IMR-90 (cell line): ENCODE results near the gene ZNF488. TPM values are rescaled to one million over a fixed set of nuclear protein-coding genes. Genes with fewer than 3 reads are reported as not detected.

Source experiments
- ATAC-seq: fragments of 200-7000 bp; cut with Tn5 transposase; 2 replicates; pipeline ENCODE4 v1.9.1; 2020; ENCODE audit warnings: low read depth, mild to moderate bottlenecking, moderate library complexity
- BruUV-seq: library from RNA; stranded (reverse); fragments of 400-500 nt; replicated peaks from 2 replicates; lab custom pipeline; 2021; lab: Mats Ljungman, UMichigan
- CTCF ChIA-PET: fragments of 300-600 bp; formaldehyde crosslinking; extraction: SDS; loops from one replicate; lab custom pipeline; 2021; ENCODE audit warnings: antibody characterized with exemption; lab: Yijun Ruan, JAX
- POLR2A ChIA-PET: fragments of 300-600 bp; sonication (Branson Sonifier 250); formaldehyde crosslinking; loops from one replicate; lab custom pipeline; 2022; ENCODE audit warnings: antibody characterized with exemption; ENCODE audit not compliant: unreplicated experiment; lab: Charles Lee
- DNase-seq: peaks from one replicate; pipeline ENCODE4 v3.0.0; 2013
- H2AFZ ChIP-seq: replicated peaks from 2 replicates; pipeline ENCODE3; 2013; ENCODE audit warnings: low read length, mild to moderate bottlenecking; ENCODE audit not compliant: poor library complexity
- H2AK5ac ChIP-seq: 2 replicates; pipeline ENCODE4 v1.6.1; 2013; ENCODE audit warnings: low read depth, low read length, inconsistent platforms
- H2AK9ac ChIP-seq: replicated peaks from 2 replicates; pipeline ENCODE3; 2013; ENCODE audit warnings: mild to moderate bottlenecking, low read depth, low read length, moderate library complexity; ENCODE audit not compliant: poor library complexity
- H2BK120ac ChIP-seq: 2 replicates; pipeline ENCODE4 v1.6.1; 2013; ENCODE audit warnings: low read depth, low read length, inconsistent platforms
- H2BK15ac ChIP-seq: 3 replicates; pipeline ENCODE4 v1.6.1; 2013; ENCODE audit warnings: low read depth, low read length, inconsistent platforms
- H2BK20ac ChIP-seq: 2 replicates; pipeline ENCODE4 v1.6.1; 2013; ENCODE audit warnings: low read depth, mild to moderate bottlenecking, inconsistent platforms, low read length, moderate library complexity
- H2BK5ac ChIP-seq: 2 replicates; pipeline ENCODE4 v1.6.1; 2013; ENCODE audit warnings: mild to moderate bottlenecking, low read depth, low read length, inconsistent platforms; ENCODE audit not compliant: poor library complexity, severe bottlenecking
- H3K14ac ChIP-seq: replicated peaks from 2 replicates; pipeline ENCODE4 v1.6.1; 2013; ENCODE audit warnings: low read depth, low read length, inconsistent platforms
- H3K18ac ChIP-seq: 2 replicates; pipeline ENCODE4 v1.6.1; 2013; ENCODE audit warnings: low read depth, low read length, control low read depth
- H3K23ac ChIP-seq: 2 replicates; pipeline ENCODE4 v1.6.1; 2013; ENCODE audit warnings: low read depth, low read length, inconsistent platforms
- H3K27ac ChIP-seq: 2 replicates; pipeline ENCODE4 v1.5.1; 2013; ENCODE audit warnings: mild to moderate bottlenecking, control low read depth, low read length; ENCODE audit not compliant: insufficient read depth
- H3K27me3 ChIP-seq: 2 replicates; pipeline ENCODE4 v1.6.1; 2013; ENCODE audit warnings: low read length; ENCODE audit not compliant: control insufficient read depth, insufficient read depth
- H3K36me3 ChIP-seq: 2 replicates; pipeline ENCODE4 v1.6.1; 2013; ENCODE audit warnings: low read length, mixed read lengths; ENCODE audit not compliant: control insufficient read depth, insufficient read depth
- H3K4ac ChIP-seq: 2 replicates; pipeline ENCODE4 v1.6.1; 2013; ENCODE audit warnings: low read depth, low read length, inconsistent platforms
- H3K4me1 ChIP-seq: 2 replicates; pipeline ENCODE4 v1.6.1; 2013; ENCODE audit warnings: low read length, mixed read lengths; ENCODE audit not compliant: control insufficient read depth, insufficient read depth
- H3K4me2 ChIP-seq: 2 replicates; pipeline ENCODE4 v1.6.1; 2013; ENCODE audit warnings: low read depth, mild to moderate bottlenecking, control low read depth, low read length, moderate library complexity
- H3K4me3 ChIP-seq: 2 replicates; pipeline ENCODE4 v1.5.1; 2013; ENCODE audit warnings: low read depth, mild to moderate bottlenecking, control low read depth, low read length, moderate library complexity; ENCODE audit not compliant: insufficient read depth
- H3K56ac ChIP-seq: 2 replicates; pipeline ENCODE4 v1.6.1; 2013; ENCODE audit warnings: low read length, inconsistent platforms; ENCODE audit not compliant: insufficient read depth; ENCODE audit errors: extremely low read depth
- H3K79me1 ChIP-seq, 2 experiments: 2 replicates each; pipeline ENCODE4 v1.6.1; 2013; ENCODE audit warnings: low read length in 2 of 2, inconsistent platforms in 1 of 2, low read depth in 1 of 2
- H3K9ac ChIP-seq: 2 replicates; pipeline ENCODE4 v1.6.1; 2013; ENCODE audit warnings: low read depth, low read length, control low read depth
- H3K9me1 ChIP-seq: 2 replicates; pipeline ENCODE4 v1.6.1; 2013; ENCODE audit warnings: low read length, inconsistent platforms; ENCODE audit not compliant: insufficient read depth
- H3K9me3 ChIP-seq: 2 replicates; pipeline ENCODE4 v1.6.1; 2013; ENCODE audit warnings: low read length; ENCODE audit not compliant: control insufficient read depth, insufficient read depth
- H4K20me1 ChIP-seq: 2 replicates; pipeline ENCODE4 v1.6.1; 2013; ENCODE audit warnings: low read length, inconsistent platforms; ENCODE audit not compliant: insufficient read depth
- H4K5ac ChIP-seq: 2 replicates; pipeline ENCODE4 v1.6.1; 2013; ENCODE audit warnings: mild to moderate bottlenecking, low read depth, low read length, control low read depth
- H4K8ac ChIP-seq, 2 experiments: 2 replicates each; pipeline ENCODE4 v1.6.1; 2013; ENCODE audit warnings: low read depth in 2 of 2, low read length in 2 of 2, control low read depth in 1 of 2, inconsistent platforms in 1 of 2
- H4K91ac ChIP-seq: 2 replicates; pipeline ENCODE4 v1.6.1; 2013; ENCODE audit warnings: low read depth, low read length, inconsistent platforms; ENCODE audit not compliant: insufficient read depth
- FOS ChIP-seq: fragments of 150-350 bp; IDR thresholded peaks from 2 replicates; pipeline ENCODE4 v1.6.1; 2016; ENCODE audit warnings: low read depth, low read length
- WGBS, 2 experiments: methylation state at CpG; one replicate each; pipeline versions ENCODE4 v1.1.5 to v1.1.7; 2013; ENCODE audit warnings: missing lambda C conversion rate in 2 of 2; ENCODE audit not compliant: insufficient read length in 1 of 2; ENCODE audit errors: extremely low coverage in 2 of 2; 5-methylcytosine and 5-hydroxymethylcytosine counted together
- dilution Hi-C: fragments of 300-500 bp; cut with HindIII; formaldehyde crosslinking; loops from one replicate; pipeline ENCODE4 v1.14.3; 2018; ENCODE audit warnings: low sequenced_read_pairs; ENCODE audit not compliant: unreplicated experiment
- in situ Hi-C: fragments of 300-500 bp; cut with MboI; formaldehyde crosslinking; loops from 3 replicates; pipeline ENCODE4 v1.14.3; 2019; ENCODE audit warnings: low sequenced_read_pairs, inconsistent platforms, mixed read lengths
- intact Hi-C: fragments of 100-400 bp; cut with micrococcal nuclease; formaldehyde crosslinking; loops from 2 replicates; pipeline ENCODE4 v1.10.0; 2022
- polyA plus RNA-seq, 3 experiments: library from polyadenylated mRNA; depleted of rRNA; stranded (reverse); fragments of >200 nt; gene quantifications; 2 replicates each; pipeline ENCODE4 v1.2.3, GENCODE V29; 2012; ENCODE audit warnings: low replicate concordance in 1 of 3
- total RNA-seq: library from RNA; depleted of rRNA; stranded (reverse); fragments of >200 nt; gene quantifications from 2 replicates; pipeline ENCODE4 v1.2.3, GENCODE V29; 2012

Gene ZNF488
- total and polyA plus RNA-seq, 2 of the 4 experiments (the other 2 are of a cell fraction): under 0.01 to 0.14 TPM

- dilution Hi-C loops (no loop called here), intact Hi-C loops (no loop called here), in situ Hi-C loops (no loop called here)
- ATAC-seq: no peak
- no peak overlapping the region for H3K18ac ChIP-seq
- H2AFZ ChIP-seq: no peak overlapping the region
- H3K79me1 ChIP-seq: no peaks in the 10 kb centered on the region
- H3K9me3 ChIP-seq: no peaks in the 10 kb centered on the region
- WGBS, 2 experiments: no CpG with 5 or more reads among the region's 3 CpGs
- ChIA-PET POLR2A (no interaction called here), CTCF (interaction anchor here (0.5 kb wide), 1 partner anchor 360 kb away, joined by 4 read pairs; no protein-coding TSS in a partner anchor)
- no peak overlapping the region for H3K4me2 ChIP-seq
- H4K91ac ChIP-seq: no peak overlapping the region
- no peak overlapping the region for H3K9ac ChIP-seq
- no peak for TF ChIP-seq FOS
- no TSS peak for BruUV-seq
- H3K4me3 ChIP-seq: no peak overlapping the region
- no peak overlapping the region for H3K4ac ChIP-seq
- H3K27me3 ChIP-seq: peaks cover 19% of the 10 kb centered on the region
- H3K14ac ChIP-seq: no peak overlapping the region
- H4K8ac ChIP-seq: no peak overlapping the region
- H3K36me3 ChIP-seq: no peaks in the 10 kb centered on the region
- no peak overlapping the region for H2BK15ac ChIP-seq
- H2BK20ac ChIP-seq: no peak overlapping the region
- H3K23ac ChIP-seq: no peak overlapping the region
- no peak overlapping the region for H3K56ac ChIP-seq
- no peak overlapping the region for H3K27ac ChIP-seq
- no peaks in the 10 kb centered on the region for H3K4me1 ChIP-seq
- no peak for DNase-seq
- no peaks in the 10 kb centered on the region for H4K20me1 ChIP-seq
- H2BK5ac ChIP-seq: no peak overlapping the region
- H4K5ac ChIP-seq: no peak overlapping the region
- H2AK5ac ChIP-seq: no peak overlapping the region
- no peak overlapping the region for H2BK120ac ChIP-seq
- H3K9me1 ChIP-seq: no peaks in the 10 kb centered on the region
- H2AK9ac ChIP-seq: no peak overlapping the region
These were observed 26.2 kb downstream of the ZNF488 start for GRCh38 chr10:47357911-47358310.
